Measurements from ENCODE around the gene EIF2AK2.

Gene EIF2AK2

DNA sequence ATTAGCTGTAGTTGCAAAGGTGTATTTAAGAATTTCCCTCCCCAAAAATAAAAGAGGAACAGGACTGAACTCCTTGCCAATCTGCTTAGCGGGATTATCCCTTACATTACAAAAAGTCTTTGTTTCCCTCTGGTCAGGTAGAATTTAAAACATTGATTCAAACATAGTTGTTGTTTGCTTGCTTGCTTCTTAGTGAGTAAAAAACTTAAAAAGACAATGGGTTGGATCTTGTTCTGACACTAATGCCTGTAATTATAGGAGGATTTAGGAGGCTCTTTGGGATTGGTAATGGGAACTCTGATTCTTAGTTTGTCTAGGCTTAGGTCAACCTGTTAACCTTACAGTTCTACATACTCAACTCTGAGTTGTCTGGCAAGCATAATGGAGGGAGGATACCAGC, 35.8 kb upstream of the EIF2AK2 start:
- no peak overlapping the region for H3K9ac ChIP-seq
- no peak overlapping the region for H3K4me2 ChIP-seq
- TF ChIP-seq, protein P1, sequence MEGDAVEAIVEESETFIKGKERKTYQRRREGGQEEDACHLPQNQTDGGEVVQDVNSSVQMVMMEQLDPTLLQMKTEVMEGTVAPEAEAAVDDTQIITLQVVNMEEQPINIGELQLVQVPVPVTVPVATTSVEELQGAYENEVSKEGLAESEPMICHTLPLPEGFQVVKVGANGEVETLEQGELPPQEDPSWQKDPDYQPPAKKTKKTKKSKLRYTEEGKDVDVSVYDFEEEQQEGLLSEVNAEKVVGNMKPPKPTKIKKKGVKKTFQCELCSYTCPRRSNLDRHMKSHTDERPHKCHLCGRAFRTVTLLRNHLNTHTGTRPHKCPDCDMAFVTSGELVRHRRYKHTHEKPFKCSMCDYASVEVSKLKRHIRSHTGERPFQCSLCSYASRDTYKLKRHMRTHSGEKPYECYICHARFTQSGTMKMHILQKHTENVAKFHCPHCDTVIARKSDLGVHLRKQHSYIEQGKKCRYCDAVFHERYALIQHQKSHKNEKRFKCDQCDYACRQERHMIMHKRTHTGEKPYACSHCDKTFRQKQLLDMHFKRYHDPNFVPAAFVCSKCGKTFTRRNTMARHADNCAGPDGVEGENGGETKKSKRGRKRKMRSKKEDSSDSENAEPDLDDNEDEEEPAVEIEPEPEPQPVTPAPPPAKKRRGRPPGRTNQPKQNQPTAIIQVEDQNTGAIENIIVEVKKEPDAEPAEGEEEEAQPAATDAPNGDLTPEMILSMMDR (conservative IDR thresholded peaks at IDR 0.05; ENCODE audit: low read depth, low read length): no peak
- H3K36me3 ChIP-seq (ENCODE audit: insufficient read depth): no peaks in the 10 kb centered on the region
- no peak overlapping the region for H2AFZ ChIP-seq (ENCODE audit: low read depth)
- no peak overlapping the region for H3K4me3 ChIP-seq (IDR thresholded peaks at IDR 0.05; ENCODE audit: insufficient read depth, low read depth, low read length)
- no peak overlapping the region for H3K27ac ChIP-seq
- peaks cover 11% of the 10 kb centered on the region for H3K79me2 ChIP-seq (ENCODE audit: insufficient read depth, low read depth)
- peaks cover 11% of the 10 kb centered on the region for H3K4me1 ChIP-seq (ENCODE audit: low read depth, poor library complexity, severe bottlenecking)
- no peaks in the 10 kb centered on the region for H3K27me3 ChIP-seq (ENCODE audit: insufficient read depth, low read depth)
- H4K20me1 ChIP-seq (ENCODE audit: insufficient read depth): no peaks in the 10 kb centered on the region

DNA sequence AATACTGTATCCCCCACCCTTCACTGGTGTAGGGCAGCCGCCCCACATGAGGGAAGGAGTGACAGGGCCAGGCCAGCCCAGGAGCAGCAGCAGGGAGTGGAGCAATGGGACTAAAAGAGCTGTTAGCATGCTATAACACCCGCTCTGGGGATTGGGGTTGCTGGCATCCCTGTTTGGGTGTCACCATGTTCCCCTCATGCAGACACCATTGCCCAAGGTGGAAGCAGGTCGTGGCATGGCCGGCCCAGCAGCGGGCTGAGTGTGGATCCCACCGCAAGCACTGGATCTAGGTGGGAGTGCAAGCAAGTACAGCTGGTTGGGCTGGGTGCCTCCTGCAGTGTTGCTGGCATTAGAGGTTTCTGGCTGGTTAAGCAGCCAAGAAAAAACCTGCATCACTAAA, 35.0 kb upstream of the EIF2AK2 start:
- no peaks in the 10 kb centered on the region for H3K36me3 ChIP-seq (ENCODE audit: insufficient read depth)
- H3K4me3 ChIP-seq (IDR thresholded peaks at IDR 0.05; ENCODE audit: insufficient read depth, low read depth, low read length): no peak overlapping the region
- peaks cover 4% of the 10 kb centered on the region for H3K4me1 ChIP-seq (ENCODE audit: low read depth, poor library complexity, severe bottlenecking)
- TF ChIP-seq, protein P1 (conservative IDR thresholded peaks at IDR 0.05; ENCODE audit: low read depth, low read length): no peak
- H4K20me1 ChIP-seq (ENCODE audit: insufficient read depth): no peaks in the 10 kb centered on the region
- H3K4me2 ChIP-seq: no peak overlapping the region
- H3K79me2 ChIP-seq (ENCODE audit: insufficient read depth, low read depth): peaks cover 3% of the 10 kb centered on the region; the same call in 1 of the 2 replicates
- H3K27ac ChIP-seq: no peak overlapping the region
- no peaks in the 10 kb centered on the region for H3K27me3 ChIP-seq (ENCODE audit: insufficient read depth, low read depth)
- H3K9ac ChIP-seq: no peak overlapping the region
- H2AFZ ChIP-seq (ENCODE audit: low read depth): no peak overlapping the region

DNA sequence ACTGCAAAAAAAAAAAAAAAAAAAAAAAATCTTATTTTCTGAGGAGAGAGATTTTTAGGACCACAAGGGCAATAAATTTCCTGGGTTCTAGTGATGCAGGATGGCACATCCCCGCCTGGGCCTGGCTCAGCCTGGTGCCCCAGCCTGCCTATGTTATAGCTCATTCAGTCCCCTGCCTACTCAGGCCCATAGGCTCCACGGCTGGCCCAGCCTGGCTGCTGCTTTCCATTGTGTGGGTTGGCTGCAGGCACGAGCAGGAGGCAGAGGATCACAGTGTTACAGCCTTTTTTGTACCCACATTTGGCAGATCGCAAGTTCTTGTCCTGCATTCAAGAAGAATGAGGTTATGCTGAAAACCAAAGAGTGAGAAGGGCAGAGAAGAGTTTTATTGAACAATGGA, 34.5 kb upstream of the EIF2AK2 start:
- no peak overlapping the region for H3K9ac ChIP-seq
- H3K36me3 ChIP-seq (ENCODE audit: insufficient read depth): no peaks in the 10 kb centered on the region
- H3K4me2 ChIP-seq: no peak overlapping the region
- H3K4me1 ChIP-seq (ENCODE audit: low read depth, poor library complexity, severe bottlenecking): peaks cover 4% of the 10 kb centered on the region
- H3K79me2 ChIP-seq (ENCODE audit: insufficient read depth, low read depth): no peaks in the 10 kb centered on the region
- no peaks in the 10 kb centered on the region for H4K20me1 ChIP-seq (ENCODE audit: insufficient read depth)
- H2AFZ ChIP-seq (ENCODE audit: low read depth): no peak overlapping the region
- no peaks in the 10 kb centered on the region for H3K27me3 ChIP-seq (ENCODE audit: insufficient read depth, low read depth)
- TF ChIP-seq, protein P1 (conservative IDR thresholded peaks at IDR 0.05; ENCODE audit: low read depth, low read length): no peak
- H3K4me3 ChIP-seq (IDR thresholded peaks at IDR 0.05; ENCODE audit: insufficient read depth, low read depth, low read length): no peak overlapping the region
- no peak overlapping the region for H3K27ac ChIP-seq

DNA sequence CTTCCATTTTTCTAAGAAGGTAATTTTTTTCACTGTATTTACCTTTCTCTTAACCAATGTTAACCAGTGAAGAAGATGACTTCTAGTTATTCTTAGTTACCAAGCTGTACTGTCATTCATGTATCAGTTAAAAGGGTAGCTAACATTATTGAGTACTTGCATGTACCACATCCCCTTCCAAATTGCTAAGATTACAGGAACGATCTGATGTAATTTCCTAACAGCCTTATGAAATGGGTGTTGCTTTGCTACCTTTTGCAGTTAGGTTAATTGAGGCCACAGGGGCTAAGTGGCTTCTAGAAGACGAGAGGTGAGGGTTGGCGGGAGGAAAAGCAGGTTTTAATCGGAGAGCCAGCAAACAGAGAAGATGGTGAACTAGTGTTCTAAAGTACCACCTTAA, 33.5 kb upstream of the EIF2AK2 start:
- TF ChIP-seq, protein P1 (conservative IDR thresholded peaks at IDR 0.05; ENCODE audit: low read depth, low read length): no peak
- no peaks in the 10 kb centered on the region for H4K20me1 ChIP-seq (ENCODE audit: insufficient read depth)
- no peak overlapping the region for H3K4me2 ChIP-seq
- H3K27ac ChIP-seq: no peak overlapping the region
- peaks cover 2% of the 10 kb centered on the region for H3K4me1 ChIP-seq (ENCODE audit: low read depth, poor library complexity, severe bottlenecking)
- H3K27me3 ChIP-seq (ENCODE audit: insufficient read depth, low read depth): no peaks in the 10 kb centered on the region
- H3K36me3 ChIP-seq (ENCODE audit: insufficient read depth): no peaks in the 10 kb centered on the region
- no peaks in the 10 kb centered on the region for H3K79me2 ChIP-seq (ENCODE audit: insufficient read depth, low read depth)
- no peak overlapping the region for H3K4me3 ChIP-seq (IDR thresholded peaks at IDR 0.05; ENCODE audit: insufficient read depth, low read depth, low read length)
- no peak overlapping the region for H3K9ac ChIP-seq
- no peak overlapping the region for H2AFZ ChIP-seq (ENCODE audit: low read depth)

Data from KMS-11 (cell line).